HG02763 (cell line): Measurements from ENCODE around the gene DYNC2H1.

Experiments
- ATAC-seq: cut with Tn5 transposase; IDR thresholded peaks from one replicate; pipeline ENCODE4 v1.9.1; 2021; ENCODE audit warnings: mild to moderate bottlenecking, moderate library complexity; ENCODE audit not compliant: unreplicated experiment

DYNC2H1 gene

GRCh38 chr11:103436131-103436770 lies 327.0 kb downstream of the DYNC2H1 start:
- no peak for ATAC-seq

GRCh38 chr11:103441021-103441420 lies 331.8 kb downstream of the DYNC2H1 start:
- ATAC-seq = no peak

DNA sequence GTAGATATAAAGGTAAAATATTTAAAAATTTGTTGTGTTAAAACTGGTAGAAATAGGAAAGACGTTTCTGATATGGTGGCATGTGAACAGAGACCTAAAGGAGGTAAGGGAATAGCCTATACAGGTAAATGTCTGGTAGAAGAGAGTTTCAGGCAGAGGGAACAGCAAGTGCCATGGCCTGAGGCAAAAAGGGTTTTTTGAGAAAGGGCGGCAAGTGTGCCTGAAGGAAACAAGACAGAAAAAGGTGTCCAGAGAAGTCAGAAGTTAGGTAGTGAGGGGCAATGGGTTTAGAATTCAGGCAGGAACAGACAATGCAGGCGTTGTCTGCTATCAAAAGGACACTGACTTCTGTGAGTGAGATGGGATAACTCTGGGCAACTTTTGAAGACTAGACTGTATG lies 339.7 kb downstream of the DYNC2H1 start:
- no peak for ATAC-seq

GRCh38 chr11:103450241-103450640 lies 341.0 kb downstream of the DYNC2H1 start:
- ATAC-seq = no peak

DNA sequence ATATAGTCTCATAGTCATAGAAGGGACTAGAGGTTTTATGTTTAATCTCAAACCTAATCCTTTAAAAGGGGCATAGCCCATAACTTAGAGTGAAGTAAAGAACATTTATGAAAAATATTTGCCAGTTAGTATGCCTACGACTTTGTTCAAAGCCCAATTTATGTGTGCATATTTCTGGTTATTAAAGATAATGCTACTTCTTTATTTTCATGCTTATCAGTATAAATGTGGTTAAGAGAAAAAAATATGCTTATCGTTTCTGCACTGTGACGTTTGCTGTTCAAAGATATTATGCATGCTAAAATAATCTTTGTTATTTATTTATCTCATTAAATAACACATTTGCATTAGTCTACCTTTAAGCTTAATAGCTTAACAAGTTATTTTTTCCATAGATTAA lies 343.9 kb downstream of the DYNC2H1 start:
- no peak for ATAC-seq

- no peak for ATAC-seq
These were observed 344.9 kb downstream of the DYNC2H1 start for GRCh38 chr11:103453915-103454709.

DNA sequence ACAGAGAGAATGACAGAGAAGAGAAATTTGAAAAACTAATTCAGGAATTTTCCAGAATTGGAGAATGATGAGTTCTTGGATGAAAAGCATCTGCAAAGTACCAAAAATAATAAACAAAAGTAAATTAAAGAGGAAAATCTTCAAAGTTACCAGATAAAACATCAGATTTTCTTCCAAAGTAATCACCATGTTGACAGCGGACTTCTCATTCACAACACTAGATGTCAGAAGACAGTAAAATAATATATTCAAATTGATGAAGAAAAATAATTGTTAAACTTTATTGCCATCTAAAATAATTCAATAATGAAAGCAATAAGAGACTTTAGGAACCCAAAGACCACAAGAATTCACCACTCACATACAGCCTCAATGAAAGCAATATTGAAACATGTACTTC lies 355.2 kb downstream of the DYNC2H1 start:
- ATAC-seq = no peak

DNA sequence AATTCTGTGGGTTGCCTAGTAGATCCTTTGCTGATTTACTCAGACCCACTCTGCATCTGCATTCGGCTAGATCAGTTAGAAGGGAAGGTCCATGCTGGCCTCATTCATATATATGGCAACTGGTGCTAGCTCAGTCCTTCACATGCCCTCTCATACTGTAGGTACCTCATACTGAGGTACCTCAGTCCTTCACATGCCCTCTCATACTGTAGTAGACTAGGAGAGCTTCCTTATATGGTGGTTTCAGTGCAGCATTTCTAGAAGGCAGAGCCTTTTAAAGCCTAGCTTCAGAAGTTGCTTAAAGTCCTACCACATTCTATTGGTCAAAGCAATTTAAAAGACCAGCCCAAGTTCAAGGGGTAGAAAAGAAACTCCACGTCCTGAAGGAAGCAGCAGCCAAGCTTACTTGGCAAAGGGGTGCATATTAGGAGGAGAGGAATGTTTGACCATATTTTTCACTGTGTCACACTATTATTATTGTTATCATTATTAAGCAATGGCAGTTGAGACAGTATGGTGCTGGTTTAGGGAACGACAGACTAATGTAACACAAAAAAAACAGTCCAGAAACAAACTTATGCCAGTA lies 356.4 kb downstream of the DYNC2H1 start:
- ATAC-seq = no peak

DNA sequence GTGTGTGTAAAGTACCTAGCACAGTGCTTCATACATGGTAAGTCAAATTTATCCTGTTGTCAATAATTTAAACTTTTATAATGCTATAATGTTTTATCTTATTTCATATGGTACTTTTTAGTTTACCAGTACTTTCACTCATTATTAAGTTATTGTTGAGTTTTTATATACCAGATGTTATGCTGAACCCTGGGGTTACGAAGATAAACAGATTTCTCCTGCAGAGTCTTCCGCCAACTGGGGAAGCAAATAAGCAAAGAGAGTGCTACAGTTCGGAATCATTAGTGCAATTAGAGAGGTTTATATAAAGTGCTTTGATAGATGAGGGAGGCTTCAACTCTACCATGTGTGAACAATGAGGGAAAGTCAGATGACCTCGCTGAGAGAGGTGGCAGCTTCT lies 362.3 kb downstream of the DYNC2H1 start:
- no peak for ATAC-seq

- ATAC-seq = no peak
These were observed 367.6 kb downstream of the DYNC2H1 start for GRCh38 chr11:103476874-103477273.

DNA sequence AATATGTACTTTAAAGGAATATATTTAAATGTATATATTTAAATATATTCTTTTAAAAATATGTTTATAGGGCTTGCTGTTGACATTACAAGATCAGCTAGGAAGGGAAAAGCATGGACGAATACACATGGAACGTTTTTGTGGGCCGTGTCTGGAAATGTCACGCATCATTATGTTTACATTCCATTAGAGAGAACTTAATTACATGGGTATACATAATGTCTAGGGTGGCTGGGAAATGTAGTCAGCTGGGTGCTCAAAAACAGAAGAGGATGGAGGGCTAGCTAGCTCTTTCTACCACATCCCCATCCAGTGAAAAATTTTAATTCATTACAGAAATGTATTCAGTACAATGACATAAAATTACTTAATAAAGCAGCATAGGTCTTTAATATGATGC lies 371.2 kb downstream of the DYNC2H1 start:
- ATAC-seq = no peak

GRCh38 chr11:103483996-103484395 lies 374.8 kb downstream of the DYNC2H1 start:
- ATAC-seq = no peak

GRCh38 chr11:103484545-103484944 lies 375.3 kb downstream of the DYNC2H1 start:
- ATAC-seq = no peak

DNA sequence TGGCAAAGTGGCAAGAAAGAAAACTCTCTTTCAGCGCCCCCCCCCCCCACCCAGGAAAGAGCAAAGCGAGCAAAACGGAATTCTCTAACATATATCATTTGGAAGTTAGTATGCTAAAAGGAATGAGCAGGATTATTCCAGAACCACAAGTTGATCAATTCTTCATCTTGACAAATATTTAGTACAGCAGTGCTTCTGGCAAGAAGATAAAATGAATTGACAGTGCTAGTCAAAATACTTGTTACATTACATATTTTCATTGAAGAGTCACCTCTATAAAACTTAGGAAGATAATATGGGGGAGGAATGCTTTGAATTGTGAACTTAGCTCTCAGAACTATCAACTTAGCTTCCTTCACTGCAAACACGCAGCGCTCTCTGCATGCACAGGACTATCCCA lies 377.4 kb downstream of the DYNC2H1 start:
- no peak for ATAC-seq

DNA sequence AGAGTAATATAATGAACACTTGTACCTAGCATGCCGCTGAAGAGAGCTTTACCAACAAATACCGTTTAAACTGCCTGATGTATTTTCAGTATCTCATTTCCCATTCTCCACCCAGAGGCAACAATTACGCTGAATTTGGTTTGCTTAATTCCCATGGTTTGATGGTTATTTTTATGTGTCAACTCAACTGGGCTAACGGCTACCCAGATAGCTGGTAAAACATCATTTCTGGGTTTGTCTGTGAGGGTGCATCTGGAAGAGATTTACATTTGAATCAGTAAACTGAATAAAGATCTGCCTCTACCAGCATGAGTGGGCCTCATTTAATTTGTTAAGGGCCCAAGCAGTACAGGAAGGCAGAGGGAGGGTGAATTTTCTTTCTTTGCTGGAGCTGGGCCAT lies 377.9 kb downstream of the DYNC2H1 start:
- ATAC-seq = no peak

DNA sequence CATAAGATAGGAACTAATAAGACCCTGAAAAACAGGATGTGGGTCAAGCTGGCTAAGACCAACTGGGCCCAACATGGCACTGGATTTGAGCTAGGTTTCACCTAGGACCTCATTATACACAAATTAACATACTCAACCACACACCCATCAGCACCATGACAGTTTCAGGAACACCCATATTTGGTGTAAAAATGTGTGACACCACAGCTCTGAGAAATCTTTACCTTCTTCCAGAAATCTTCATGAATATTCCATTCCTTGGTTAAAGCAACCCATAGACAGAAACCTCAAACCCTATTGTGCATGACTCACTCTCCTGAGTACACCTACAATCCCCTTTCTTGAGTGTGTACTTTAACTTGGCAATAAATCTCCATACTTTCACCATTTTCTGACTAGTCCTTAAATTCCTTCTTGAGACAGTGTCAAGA lies 378.8 kb downstream of the DYNC2H1 start:
- no peak for ATAC-seq

DNA sequence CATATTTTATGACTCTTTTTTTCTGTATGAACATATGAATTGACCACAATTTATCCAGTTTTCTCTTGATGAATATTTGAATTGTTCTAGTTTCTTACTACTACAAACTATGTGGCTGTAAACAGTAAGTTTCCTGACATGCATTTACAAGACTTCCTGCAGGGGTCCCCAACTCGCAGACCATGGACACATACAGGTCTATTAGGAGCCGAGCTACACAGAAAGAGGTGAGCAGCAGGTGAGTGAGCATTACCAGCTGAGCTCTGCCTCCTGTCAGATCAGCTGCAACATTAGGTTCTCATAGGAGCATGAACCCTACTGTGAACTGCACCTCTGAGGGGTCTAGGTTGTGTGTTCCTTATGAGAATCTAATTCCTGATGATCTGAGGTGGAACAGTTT lies 379.4 kb downstream of the DYNC2H1 start:
- no peak for ATAC-seq

- no peak for ATAC-seq
These were observed 382.6 kb downstream of the DYNC2H1 start for GRCh38 chr11:103491777-103492176.

- ATAC-seq = no peak
These were observed 385.3 kb downstream of the DYNC2H1 start for GRCh38 chr11:103494491-103494890.

- ATAC-seq = no peak
These were observed 388.0 kb downstream of the DYNC2H1 start for GRCh38 chr11:103497268-103497667.

GRCh38 chr11:103499710-103500340 lies 390.6 kb downstream of the DYNC2H1 start:
- ATAC-seq = no peak

GRCh38 chr11:103515283-103515682 lies 406.1 kb downstream of the DYNC2H1 start:
- ATAC-seq = no peak
